ENCODE results near the gene ZBTB1. TPM values are rescaled to one million over a fixed set of nuclear protein-coding genes. Genes with fewer than 3 reads are reported as not detected.

Gene ZBTB1
- total RNA-seq, 1 experiment from 2014 or later: 37.8 TPM

DNA sequence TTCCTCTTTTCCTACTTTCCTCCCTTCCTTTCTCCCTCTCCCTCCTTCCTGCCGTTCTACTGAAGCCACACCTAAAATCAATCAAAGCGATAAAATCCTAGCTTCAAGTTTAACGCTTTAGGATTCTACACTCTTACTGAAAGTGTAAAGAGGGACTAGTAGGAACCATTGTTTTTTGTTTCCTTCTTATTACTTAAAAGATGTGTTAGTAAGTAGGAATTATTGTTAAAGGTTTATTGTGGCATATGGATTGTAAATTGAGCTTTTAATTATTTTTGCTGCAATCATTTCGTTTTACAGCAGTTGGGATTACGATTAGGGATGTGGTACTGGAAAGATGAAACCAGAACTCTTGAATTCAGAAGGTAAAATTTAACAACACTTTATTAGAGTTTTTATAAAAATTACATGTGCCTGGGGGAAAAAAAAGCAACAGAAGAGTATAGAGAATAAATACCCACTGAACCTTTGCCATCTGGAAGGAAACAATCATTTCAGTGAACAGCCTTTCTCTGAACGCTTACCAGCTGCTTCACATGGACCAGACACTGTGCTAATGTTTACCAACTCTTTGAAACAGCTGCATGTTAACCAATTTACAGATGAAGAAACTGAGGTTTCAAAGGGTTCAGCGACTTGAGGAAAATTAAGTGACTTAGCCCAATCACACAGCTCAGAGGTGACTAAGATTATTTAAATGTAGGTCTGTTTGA is 46.2 kb downstream of the ZBTB1 start:
- Histone ChIP-seq H3K4me1 (ENCODE audit: insufficient read depth, low read length) (no peaks in the 10 kb centered on the region), H3K79me2 (ENCODE audit: insufficient read depth, low read length) (no peaks in the 10 kb centered on the region), H3K56ac (ENCODE audit: insufficient read length, low read depth, low read length) (no peak overlapping the region), H3K4me2 (ENCODE audit: insufficient read depth, insufficient read length, low read length) (peak overlapping the region; percentile 43), H3K79me1 (ENCODE audit: insufficient read depth, low read depth, low read length, poor library complexity, severe bottlenecking) (no peaks in the 10 kb centered on the region), H3K14ac (ENCODE audit: insufficient read depth, low read length) (no peak overlapping the region), H2BK12ac (ENCODE audit: insufficient read length, low read depth, low read length) (no peak overlapping the region), H2BK120ac (ENCODE audit: low read depth, low read length, poor library complexity, severe bottlenecking) (no peak overlapping the region), H3K23ac (ENCODE audit: insufficient read length, low read depth, low read length) (no peak overlapping the region), H2BK20ac (ENCODE audit: low read depth, low read length, poor library complexity, severe bottlenecking) (no peak overlapping the region), H3T11ph (ENCODE audit: low read length) (no peak overlapping the region), H3K9me3 (ENCODE audit: control insufficient read depth, low read depth, low read length) (no peaks in the 10 kb centered on the region), H3K4ac (ENCODE audit: low read depth, low read length) (no peak overlapping the region), H4K20me1 (ENCODE audit: control insufficient read depth, insufficient read depth, insufficient read length) (no peaks in the 10 kb centered on the region), H2AK5ac (ENCODE audit: insufficient read length, low read length) (no peak overlapping the region), H3K9ac (ENCODE audit: extremely low read depth, insufficient read length, low read length) (no peak overlapping the region), H2AFZ (ENCODE audit: low read length) (no peak overlapping the region), H3K18ac (ENCODE audit: insufficient read length, low read depth, low read length) (no peak overlapping the region), H3K27ac (ENCODE audit: insufficient read length, low read depth, low read length) (no peak overlapping the region), H4K91ac (ENCODE audit: insufficient read length, low read depth, low read length) (no peak overlapping the region), H4K5ac (ENCODE audit: insufficient read length, low read depth, low read length) (no peak overlapping the region), H2BK5ac (ENCODE audit: insufficient read length, low read length) (no peak overlapping the region), H3K23me2 (ENCODE audit: insufficient read length, low read depth, low read length, poor library complexity, severe bottlenecking) (peaks cover 2% of the 10 kb centered on the region), H2BK15ac (ENCODE audit: low read depth, low read length) (no peak overlapping the region), H3K27me3 (ENCODE audit: insufficient read depth, low read length) (no peaks in the 10 kb centered on the region; the same call in 1 of the 2 replicates), H4K8ac (replicated peaks; ENCODE audit: insufficient read length, low read depth, low read length) (no peak overlapping the region)
- Mint-ChIP-seq H3K27ac (no peak overlapping the region), H3K36me3 (ENCODE audit: insufficient read depth in 1 of 3, low read depth in 3 of 3) (no peaks in the 10 kb centered on the region), H3K4me1 (peaks cover 14 to 19% of the 10 kb centered on the region in 2 experiments), H3K4me3 (peak overlapping the region; percentile 6 to 74; a peak in 3 of 5 replicates), H3K9me3 (no peaks in the 10 kb centered on the region), H3K27me3 (ENCODE audit: low read depth) (peaks cover 15% of the 10 kb centered on the region)
- WGBS (ENCODE audit: extremely low coverage, insufficient read length, low lambda C conversion rate): no CpG with 5 or more reads among the region's 7 CpGs
- TF ChIP-seq, protein P1, sequence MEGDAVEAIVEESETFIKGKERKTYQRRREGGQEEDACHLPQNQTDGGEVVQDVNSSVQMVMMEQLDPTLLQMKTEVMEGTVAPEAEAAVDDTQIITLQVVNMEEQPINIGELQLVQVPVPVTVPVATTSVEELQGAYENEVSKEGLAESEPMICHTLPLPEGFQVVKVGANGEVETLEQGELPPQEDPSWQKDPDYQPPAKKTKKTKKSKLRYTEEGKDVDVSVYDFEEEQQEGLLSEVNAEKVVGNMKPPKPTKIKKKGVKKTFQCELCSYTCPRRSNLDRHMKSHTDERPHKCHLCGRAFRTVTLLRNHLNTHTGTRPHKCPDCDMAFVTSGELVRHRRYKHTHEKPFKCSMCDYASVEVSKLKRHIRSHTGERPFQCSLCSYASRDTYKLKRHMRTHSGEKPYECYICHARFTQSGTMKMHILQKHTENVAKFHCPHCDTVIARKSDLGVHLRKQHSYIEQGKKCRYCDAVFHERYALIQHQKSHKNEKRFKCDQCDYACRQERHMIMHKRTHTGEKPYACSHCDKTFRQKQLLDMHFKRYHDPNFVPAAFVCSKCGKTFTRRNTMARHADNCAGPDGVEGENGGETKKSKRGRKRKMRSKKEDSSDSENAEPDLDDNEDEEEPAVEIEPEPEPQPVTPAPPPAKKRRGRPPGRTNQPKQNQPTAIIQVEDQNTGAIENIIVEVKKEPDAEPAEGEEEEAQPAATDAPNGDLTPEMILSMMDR (conservative IDR thresholded peaks at IDR 0.05): no peak
- no peak for DNase-seq
